Measurements from ENCODE around the gene SLITRK5. TPM values are rescaled to one million over a fixed set of nuclear protein-coding genes. Genes with fewer than 3 reads are reported as not detected.
A peak's percentile ranks its signal among the peaks of the same experiment; 100 is the strongest.

Gene SLITRK5
- total RNA-seq, 1 donor from 2014 or later = 0.14 TPM

DNA sequence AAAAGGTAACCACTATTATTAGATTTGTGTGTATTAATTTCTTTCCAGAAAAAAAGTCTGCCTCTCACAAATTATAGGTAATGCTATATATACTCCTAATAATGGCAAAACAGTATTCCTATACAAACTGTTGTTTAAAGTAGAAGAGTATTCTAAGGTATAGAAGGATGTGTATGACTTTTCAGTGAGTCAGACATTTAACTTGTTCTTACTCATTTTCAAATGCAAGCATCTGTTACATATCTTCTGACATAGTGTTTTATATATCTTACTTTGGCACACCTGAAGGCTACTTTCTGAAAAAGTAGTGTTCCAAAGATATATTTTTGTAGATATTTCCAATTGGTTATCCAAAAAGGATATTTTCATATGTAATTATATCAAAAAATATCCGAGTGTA is 3.5 kb upstream of the SLITRK5 start:
- Mint-ChIP-seq H3K36me3 (ENCODE audit: insufficient read depth) (no peaks in the 10 kb centered on the region), H3K4me1 (ENCODE audit: low read depth) (peaks cover 5% of the 10 kb centered on the region), H3K27me3 (peaks cover 7% of the 10 kb centered on the region), H3K27ac (no peak overlapping the region), H3K4me3 (ENCODE audit: low read depth) (no peak overlapping the region), H3K9me3 (ENCODE audit: low read depth) (no peaks in the 10 kb centered on the region)
- TF ChIP-seq CTCF (IDR thresholded peaks at IDR 0.05; ENCODE audit: unreplicated experiment) = no peak
- DNase-seq (ENCODE audit: low spot score, unreplicated experiment) = no peak

DNA sequence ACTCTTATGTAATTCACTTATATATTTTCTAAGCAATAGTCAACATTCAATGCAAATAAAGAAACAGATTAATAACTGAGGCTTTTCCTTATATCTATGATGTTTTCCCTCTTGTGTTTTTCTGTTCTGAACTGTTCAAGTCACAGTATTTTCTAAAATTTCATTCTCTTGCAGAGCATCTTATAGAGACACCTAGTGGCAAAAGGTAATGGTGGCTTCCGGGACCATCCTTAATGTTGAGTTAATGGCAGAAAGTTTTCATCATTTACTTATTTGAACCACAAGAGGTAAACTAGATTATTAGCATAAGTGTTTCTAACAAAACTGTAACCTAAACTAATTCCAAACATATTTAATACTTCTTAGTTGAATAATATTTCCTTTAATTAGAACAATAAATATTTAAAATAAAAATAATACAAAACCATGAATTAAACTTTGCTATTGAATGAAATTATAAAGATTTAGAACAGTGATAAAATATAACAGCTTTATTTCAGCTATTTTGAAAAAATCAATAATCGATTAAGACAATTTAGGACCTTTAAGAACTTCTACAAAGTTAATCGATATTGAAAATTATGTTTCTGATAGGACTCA is 1.7 kb upstream of the SLITRK5 start:
- no peak overlapping the region for H3K27ac Mint-ChIP-seq
- H3K27me3 Mint-ChIP-seq = peaks cover 25% of the 10 kb centered on the region
- TF ChIP-seq CTCF (IDR thresholded peaks at IDR 0.05; ENCODE audit: unreplicated experiment) = peak; percentile 72
- H3K36me3 Mint-ChIP-seq (ENCODE audit: insufficient read depth) = no peaks in the 10 kb centered on the region
- no peak for DNase-seq (ENCODE audit: low spot score, unreplicated experiment)
- peaks cover 16% of the 10 kb centered on the region for H3K4me1 Mint-ChIP-seq (ENCODE audit: low read depth)
- H3K9me3 Mint-ChIP-seq (ENCODE audit: low read depth) = no peaks in the 10 kb centered on the region
- H3K4me3 Mint-ChIP-seq (ENCODE audit: low read depth) = no peak overlapping the region

DNA sequence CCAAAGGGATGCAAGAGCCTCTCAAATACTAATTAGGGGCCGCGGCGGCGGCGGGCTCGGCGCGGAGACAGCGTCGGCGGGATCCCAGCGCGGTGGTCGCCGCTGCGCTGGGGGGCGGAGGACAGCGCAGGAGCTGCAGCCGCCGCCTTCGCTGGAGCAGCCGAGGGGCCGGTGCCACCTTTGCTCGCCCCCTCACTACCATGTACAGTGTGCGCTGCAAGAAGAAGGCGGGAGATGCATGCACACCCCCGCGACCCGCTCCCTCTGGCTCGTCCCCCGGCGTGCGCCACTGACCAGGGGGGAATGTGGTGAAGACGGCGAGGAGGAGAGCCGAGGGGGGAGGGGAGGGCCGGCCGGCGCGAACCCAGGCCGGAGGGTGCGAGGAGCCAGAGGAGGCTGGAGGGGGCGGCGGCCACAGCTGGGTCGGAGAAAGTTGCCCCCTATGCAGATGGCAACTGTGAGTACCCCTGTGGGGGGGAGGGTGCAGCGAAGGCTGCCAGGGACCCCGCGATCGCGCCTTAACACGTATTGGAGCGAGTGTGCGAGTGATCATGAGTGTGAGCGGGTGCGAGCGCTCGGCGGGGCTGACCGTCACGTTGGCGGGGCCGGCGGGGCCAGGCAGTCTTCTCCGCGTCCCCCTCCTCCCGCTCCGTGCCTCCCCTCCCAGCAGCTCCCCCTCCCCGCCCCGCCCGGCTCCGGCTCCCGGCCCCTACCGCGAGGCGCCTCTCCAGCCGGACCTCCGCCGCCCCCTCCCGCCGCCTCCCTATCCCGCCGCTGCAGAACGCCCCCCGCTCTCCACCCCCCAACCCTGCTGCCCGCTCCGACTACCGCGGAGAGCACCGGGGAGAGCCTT is 808 bp downstream of the SLITRK5 start:
- no peak for DNase-seq (ENCODE audit: low spot score, unreplicated experiment)

GRCh38 chr13:87674247-87674738 is 3.1 kb downstream of the SLITRK5 start:
- H3K36me3 Mint-ChIP-seq (ENCODE audit: insufficient read depth) = no peaks in the 10 kb centered on the region
- peaks cover 23% of the 10 kb centered on the region for H3K4me1 Mint-ChIP-seq (ENCODE audit: low read depth)
- H3K27me3 Mint-ChIP-seq = peaks cover 73% of the 10 kb centered on the region
- H3K9me3 Mint-ChIP-seq (ENCODE audit: low read depth) = no peaks in the 10 kb centered on the region
- no peak for TF ChIP-seq CTCF (IDR thresholded peaks at IDR 0.05; ENCODE audit: unreplicated experiment)
- no peak overlapping the region for H3K4me3 Mint-ChIP-seq (ENCODE audit: low read depth)
- DNase-seq (ENCODE audit: low spot score, unreplicated experiment) = no peak
- no peak overlapping the region for H3K27ac Mint-ChIP-seq

More for the DNA sequence above, 808 bp downstream of the SLITRK5 start:
- Mint-ChIP-seq H3K27ac (peak overlapping the region; percentile 71), H3K4me3 (ENCODE audit: low read depth) (peak overlapping the region; percentile 82), H3K27me3 (peaks cover 50% of the 10 kb centered on the region), H3K9me3 (ENCODE audit: low read depth) (no peaks in the 10 kb centered on the region), H3K4me1 (ENCODE audit: low read depth) (peaks cover 16% of the 10 kb centered on the region), H3K36me3 (ENCODE audit: insufficient read depth) (no peaks in the 10 kb centered on the region)
- no peak for TF ChIP-seq CTCF (IDR thresholded peaks at IDR 0.05; ENCODE audit: unreplicated experiment)

- Mint-ChIP-seq H3K36me3 (ENCODE audit: insufficient read depth) (no peaks in the 10 kb centered on the region), H3K4me1 (ENCODE audit: low read depth) (peaks cover 23% of the 10 kb centered on the region), H3K27ac (no peak overlapping the region), H3K9me3 (ENCODE audit: low read depth) (no peaks in the 10 kb centered on the region), H3K4me3 (ENCODE audit: low read depth) (no peak overlapping the region), H3K27me3 (peaks cover 83% of the 10 kb centered on the region)
- no peak for DNase-seq (ENCODE audit: low spot score, unreplicated experiment)
- no peak for TF ChIP-seq CTCF (IDR thresholded peaks at IDR 0.05; ENCODE audit: unreplicated experiment)
These were observed 4.7 kb downstream of the SLITRK5 start for GRCh38 chr13:87675851-87676250.
